ENCODE measurements around the gene MYL12A.
"Not testable (repeated sequence)": the region's sequence is repeated elsewhere in the genome, so short reads cannot be mapped to it uniquely, and the experiment has no call there.

Gene MYL12A

DNA sequence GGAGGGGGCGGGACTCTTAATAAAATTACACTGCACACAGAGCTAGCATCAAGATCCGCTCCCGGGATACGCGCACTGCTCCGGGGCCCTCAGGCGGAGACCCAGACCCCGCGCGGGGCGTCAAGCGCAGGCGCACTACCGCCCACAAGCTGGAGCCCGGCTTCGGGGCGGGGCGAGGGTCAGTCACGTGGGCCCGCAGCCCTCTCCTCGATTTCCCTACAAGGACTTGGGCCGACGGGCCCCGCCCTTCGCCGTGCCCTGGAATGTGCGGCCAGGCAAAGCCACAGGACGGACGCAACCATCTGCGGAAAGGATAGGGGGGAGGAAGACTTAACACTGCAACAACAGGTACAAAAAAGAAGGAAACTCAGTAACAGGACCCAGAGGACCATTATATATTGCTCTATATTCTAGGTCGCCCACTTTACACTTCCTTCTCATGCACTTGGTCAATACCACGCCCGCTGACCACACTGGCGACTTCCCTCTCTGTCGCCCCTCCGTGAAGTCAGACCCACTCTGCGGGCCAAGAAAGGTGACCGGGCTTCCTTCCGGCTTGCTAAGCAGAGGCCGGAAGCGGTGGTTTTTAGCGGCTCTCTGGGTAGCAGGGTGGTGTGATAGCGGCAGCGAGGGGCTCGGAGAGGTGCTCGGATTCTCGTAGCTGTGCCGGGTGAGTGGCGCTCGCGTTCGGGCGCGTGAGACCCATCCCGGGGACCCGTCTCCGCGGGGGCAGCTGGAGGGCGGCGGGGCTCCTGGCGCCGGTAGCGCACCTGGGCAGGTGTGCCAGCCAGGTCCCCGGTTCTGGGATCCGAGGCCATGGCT, at the start of gene MYL12A:
TSS of gene MYL12A (plus strand) at position 562 of the 822 bp plus-strand sequence. CDS start 5,447 bp downstream, outside the sequence.
- DNase-seq = peak; percentile 99

DNA sequence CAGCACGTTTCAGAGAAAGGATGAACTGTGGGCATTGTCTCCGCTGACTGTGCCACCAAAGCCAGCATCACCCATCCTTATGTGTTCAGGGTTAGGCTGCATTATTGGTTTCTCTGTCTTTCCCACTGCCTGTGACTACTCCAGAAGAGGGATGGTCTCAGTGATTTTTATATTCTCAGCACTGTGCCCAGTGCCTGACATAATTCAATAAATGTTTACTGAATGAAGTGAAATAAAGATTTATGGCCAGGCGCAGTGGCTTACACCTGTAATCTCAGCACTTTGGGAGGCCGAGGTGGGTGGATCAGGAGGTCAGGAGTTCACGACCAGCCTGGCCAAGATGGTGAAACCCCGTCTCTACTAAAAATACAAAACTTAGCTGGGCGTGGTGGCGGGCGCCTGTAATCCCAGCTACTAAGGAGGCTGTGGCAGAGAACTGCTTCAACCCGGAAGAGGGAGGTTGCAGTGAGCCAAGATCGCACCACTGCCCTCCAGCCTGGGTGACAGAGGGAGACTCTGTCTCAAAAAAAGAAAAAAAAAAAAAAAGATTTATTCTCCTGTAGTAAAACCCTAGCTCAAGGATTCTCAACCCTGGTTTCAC, 49.2 kb upstream of the MYL12A start:
- DNase-seq = not testable (repeated sequence)

DNA sequence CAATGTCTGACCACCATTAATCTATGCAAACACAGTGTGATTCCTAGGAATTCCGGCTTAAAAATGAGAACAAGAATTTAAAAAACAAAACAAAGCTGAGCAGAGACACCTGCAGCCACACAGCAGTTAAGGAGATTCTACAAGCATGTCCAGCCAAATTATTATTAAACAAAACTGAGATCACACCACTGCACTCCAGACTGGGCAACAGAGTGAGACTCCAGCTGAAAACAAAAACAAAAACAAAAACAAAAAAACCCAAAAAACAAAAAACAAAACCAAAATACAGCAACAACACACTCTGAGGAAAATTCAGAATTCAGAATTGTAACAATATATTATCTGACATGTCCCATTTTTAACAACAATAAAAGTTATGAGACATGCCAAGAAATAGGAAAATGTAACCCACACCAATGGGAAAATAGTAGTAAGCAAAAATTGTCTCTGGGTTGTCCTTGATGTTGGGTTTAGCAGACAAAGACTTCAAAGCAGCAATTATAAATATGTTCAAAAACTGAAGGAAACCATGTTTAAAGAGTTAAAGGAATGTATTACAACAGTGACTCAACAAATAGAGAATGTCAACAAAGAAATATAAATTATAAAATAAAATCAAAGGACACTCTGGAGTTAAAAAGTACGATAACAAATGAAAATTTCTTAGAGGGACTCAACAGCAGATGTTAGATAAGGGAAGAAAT, 47.5 kb upstream of the MYL12A start:
- DNase-seq = no peak

DNA sequence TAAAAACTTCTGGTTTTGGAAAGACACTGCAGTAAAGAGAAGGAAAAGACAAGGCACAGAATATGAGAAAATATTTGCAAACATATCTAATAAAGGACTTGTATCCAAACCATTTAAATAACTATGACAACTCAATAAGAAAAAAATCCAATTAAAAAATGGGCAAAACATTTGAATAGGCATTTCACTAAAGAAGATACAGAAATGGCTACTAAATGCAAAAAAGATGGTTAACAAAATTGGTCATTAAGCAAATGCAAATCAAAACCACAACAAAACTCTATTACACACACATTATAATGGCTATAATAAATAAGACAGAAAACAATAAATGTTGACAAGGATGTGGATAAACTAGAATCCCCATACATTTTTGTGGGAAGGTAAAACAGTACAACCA, 42.4 kb upstream of the MYL12A start:
- DNase-seq = no peak

DNA sequence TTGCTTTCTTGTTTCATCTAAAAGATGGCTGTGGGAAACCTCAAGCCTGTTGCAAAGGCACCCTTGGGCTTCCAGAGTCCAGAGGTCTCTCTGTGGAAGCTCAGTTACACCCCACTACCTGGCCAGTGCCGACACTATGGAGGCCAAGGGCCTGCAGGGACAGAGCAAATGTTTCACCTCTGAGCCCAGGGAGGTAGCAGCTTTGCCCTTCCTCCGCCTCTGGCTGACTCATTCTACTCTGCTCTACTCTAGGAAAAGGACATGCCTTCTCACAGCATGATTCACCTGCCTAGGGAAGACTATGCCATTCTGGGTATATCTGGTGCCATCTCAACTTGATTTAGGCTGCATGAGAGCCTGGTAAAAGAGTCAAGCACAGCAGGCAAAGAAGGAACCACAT, 40.0 kb upstream of the MYL12A start:
- peak; percentile 18 for DNase-seq

DNA sequence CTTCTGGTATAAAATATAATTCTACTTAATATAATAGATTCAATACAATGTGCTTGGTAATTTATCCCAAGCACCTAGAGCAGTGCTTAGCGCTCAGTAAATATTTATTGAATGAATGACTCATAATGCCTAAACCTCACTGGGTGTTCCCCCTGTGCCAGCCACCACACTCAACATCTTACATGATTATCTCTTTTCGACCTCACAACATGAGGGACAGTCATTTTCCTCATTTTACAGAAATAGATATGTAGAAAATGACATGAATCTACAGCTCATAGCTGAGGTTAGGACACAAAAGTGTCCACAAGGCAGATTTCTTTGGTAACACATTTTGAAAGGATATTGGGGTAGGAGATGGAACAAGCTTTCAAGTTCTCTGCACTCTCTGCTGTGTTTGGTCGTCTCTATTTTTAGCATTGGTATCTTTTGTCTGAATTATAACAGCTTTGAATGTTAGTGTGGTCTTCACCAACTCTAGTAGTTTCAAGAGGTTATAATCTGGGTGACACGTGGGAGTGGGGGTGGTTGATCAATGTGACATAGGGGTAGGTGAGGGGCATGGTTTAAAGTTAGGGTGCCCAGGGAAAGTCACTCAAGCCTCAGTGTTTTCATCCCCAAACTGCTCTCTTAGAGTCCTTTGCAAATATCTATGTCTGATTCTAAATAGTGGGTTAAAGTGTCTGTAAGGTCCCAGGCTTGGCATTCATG, 37.6 kb upstream of the MYL12A start:
- DNase-seq = no peak

DNA sequence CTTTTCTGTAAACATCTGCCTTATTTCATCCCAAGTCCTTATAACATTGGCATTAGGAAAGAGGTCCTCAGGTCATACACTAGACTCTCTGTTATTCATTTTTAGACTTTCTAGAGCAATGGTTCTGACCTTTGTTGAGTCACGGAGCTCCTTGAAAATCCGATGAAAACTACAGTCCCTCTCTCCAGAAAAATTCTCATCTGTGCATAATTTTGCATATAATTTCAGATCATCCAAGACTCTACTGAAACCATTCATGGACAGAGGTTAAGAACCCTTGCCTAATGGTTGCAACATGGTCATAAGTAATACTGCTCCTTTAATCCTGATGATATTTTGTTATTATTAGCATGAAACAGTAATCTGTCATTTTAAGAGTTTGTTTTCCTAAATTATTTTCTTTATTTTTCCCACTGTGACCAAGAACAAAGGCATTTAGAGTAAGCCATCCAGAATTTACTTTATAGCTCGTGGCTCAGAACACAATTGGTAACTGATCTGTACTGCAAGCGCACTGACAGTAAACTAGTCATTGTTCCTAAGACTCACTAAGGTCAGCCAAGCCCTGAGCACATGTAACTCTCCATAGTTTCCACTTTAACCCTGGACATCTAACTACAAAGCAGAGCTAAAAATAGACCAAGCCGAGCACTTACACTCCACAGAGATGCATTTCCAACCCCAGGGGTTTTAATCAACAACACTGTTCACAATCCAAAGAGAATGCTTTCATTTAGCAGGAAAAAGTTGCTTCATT, 36.2 kb upstream of the MYL12A start:
- peak; percentile 14 for DNase-seq

DNA sequence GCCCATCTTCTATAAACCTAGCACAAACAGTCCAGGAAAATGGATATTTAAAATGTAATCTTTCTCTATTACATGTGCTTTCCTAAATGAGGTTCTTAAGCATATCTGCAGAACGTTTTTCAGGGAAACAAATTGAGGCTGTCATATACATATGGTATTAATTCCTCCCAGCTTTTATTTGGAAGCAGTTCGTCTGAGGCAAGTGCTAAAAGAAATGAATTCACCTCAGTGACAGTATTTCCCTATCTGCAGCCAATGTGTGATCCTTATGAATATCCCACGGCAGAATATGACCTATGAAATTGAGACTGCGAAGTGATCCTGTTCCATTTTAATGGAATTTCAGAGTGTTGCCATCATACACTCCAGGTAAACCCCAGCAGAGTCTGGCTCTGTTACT, 34.9 kb upstream of the MYL12A start:
- no peak for DNase-seq

DNA sequence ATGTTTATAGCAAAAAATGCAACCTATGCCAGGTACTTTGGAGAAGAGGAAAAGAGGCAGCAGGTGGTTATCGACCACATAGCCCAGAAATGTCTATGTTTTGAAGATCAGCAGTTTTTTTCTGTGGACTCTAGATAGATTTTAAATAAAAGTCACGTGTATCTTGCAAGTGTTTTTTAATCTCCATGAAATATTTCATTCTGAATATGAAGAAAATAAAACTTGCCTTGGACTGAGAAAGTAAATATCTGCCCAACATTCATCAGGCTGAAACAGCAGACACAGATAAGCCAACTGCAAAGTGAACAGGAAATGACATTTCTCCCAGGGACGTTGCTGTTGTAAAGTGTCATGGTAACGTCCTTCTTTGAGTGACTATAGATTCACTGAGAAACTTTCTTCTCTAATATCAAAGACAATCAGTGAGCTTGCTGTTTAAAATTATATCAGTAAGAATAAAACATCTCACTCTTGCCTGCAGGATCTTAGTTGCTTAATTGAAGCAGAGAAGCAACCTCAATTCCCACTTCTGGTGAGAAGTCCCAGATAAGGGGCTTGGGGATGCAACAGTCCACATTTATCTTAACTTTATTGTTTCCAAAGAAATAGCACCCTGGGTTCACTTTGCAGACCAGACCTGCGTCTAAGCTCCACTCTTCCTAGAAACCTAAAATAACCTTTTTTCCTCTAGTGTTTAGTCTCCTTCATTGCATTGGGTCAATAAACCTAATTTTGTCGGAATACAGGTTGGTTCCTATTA, 34.1 kb upstream of the MYL12A start:
- DNase-seq = no peak

DNA sequence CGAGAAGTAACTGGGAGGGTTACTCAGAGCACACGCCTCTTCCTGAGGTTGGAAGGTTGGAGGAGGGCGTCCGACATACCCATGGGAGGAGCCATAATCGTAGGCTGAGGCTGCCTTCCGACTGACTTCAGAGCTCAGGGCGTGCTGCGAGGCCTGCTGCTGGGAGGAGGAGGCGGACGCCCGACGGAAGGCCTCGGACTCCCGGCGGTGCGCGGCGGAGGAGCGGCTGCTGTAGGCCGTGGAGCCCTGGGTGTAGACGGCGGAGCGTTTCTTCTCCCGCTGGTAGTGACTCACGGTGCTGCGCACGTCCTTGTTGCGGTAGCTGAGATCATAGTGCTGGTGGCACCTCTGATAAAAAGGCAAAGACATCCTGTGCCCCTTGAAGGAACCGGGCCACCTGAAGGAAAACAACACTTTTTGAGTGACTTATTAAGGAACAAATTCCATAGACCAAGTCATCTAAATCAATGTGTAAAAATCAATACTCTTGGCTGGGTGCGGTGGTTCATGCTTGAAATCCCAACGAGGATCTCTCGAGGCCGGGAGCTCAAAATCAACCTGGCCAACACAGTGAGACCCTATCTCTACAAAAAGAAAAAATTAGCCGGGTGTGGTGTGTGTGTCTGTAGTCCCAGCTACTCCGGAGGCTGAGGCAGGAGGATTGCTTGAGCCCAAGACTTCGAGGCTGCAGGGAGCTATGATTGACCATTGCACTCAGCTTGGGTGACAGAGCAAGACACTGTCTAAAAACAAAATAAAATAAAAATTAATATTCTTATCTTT, 32.6 kb upstream of the MYL12A start:
- no peak for DNase-seq

DNA sequence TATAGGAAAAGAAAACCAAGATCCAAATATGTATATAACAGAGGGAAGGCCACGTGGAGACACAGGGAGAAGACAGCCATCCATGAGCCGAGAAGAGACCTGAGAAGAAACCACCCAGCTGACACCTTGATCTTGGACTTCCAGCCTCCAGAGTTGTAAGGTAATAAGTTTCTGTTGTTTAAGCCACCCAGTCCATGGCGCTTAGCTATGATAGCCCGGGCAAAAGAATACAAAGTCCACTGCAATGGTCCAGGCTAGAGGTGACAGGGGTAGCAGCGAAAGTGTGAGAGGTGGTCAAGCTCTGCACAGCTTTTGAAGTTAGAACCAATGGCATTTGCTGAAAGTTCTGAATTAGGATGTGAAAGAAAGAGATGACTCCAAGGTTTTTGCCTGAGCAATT, 30.6 kb upstream of the MYL12A start:
- DNase-seq = no peak

DNA sequence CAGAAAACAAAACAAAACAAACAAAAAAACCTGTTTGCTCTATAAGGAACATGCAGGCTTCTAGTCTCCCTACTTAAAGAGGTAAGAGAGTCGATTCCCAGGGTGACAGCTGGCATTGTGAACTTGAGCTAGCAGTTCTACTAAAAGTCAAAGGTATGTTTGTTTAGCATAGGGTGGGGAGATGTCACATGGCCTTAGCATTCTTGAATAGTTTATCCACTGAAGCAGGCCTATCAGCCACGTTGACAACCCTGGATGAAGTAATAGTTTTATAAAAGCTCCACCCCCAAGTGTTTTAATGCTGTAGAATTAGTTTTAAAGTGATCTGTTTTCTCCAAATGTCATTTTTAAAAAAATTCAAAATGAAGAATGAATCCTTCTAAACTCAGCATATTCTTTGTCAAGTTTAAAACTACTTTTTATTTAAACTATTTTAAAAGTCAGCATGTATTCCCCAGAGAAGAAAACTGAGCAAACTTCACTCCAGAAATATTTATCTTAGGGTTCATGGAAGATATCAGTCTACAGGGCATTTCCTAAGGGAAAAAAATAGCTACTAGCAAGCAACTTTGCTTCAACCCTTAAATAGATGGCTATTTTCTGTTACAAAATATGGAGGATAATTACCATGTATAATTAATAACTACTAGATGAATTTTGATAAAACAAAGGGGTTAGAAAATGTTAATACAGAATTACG, 29.5 kb upstream of the MYL12A start:
- DNase-seq = no peak

DNA sequence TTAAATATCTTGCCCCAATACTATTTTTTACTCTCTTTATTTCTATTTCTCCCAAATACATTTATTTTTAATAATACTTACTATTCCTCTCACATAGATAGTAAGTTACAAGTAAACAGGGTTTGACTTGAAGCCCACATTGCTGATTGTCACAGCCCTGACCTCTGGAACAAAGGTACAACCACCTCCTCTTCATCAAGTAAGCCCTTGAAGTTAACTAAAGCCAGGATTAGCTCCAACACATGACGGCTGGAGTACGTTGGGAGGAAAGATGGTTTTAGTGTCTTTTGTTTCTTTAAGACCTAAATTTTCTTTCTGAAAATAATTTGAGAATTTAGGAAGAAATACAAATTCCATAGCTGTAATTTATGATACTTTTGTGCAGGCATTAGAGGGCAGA, 28.8 kb upstream of the MYL12A start:
- no peak for DNase-seq

DNA sequence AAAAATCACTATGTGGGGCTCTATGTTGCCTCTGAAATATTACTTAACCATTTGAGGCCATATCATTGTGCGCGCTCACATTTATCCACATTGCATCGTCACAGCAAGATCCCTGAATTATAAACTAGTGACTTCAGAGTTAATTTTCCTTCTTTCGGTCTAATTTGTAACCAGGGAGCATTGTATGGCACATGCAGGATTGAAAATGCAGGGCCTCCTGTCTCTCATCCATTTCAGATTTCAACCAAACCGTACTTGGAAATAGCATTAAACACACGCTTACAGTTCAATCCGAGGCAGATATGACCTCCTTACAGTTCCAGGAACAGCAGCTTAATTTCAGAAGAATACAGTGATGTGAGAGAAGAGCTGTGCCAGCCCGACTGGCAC, 28.4 kb upstream of the MYL12A start:
- DNase-seq = no peak

DNA sequence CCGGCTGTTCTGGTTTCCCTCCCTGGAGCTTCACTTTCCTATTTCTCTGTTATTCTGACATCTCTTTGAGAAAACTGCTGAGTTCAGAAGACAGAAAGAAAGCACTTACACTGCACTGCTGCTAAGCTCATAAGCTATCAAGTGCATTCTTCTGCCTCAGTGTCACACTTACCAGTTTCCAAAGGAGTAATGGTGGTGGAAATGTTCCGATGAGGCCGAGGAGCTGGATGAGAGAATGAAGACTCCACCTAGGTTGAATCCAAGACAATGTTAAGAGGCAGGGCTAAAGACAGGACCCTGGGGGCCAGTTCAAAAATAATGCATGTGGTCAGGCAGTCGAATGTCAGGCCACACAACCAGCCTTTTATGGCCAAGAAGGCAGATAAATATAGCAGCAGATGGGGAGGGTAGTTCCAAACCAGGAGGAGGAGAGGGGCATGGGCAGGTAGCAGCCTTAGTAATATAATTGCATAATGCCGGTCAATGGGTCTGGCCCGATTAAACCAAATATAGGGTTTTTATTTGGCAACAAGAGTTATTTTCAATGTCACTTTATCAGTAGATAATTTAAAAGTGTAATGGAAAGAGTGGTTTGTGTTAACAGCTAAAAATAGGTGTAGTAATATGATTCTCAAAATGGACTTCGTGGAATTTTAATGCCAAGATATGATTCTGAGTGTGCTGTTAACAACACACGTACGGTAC, 27.8 kb upstream of the MYL12A start, which contains the start of gene MYOM1:
TSS of gene MYOM1 (minus strand) at position 338 of the 705 bp plus-strand sequence. CDS start 4,745 bp downstream, outside the sequence.
- no peak for DNase-seq

DNA sequence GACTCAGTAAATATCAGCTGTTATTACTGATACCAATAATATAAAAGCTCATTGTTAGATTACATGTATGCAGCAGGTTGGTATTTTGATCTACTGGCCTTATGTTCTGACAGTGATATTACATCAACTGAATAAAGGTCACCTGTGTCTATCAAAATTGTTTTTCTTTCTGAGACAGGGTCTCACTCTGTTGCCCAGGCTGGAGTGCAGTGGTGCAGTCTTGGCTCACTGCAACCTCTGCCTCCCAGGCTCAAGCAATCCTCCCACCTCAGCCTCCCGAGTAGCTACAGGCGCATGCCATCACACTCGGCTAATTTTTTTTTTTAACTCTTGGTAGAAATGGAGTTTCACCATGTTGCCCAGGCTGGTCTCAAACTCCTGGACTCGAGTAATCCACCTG, 26.7 kb upstream of the MYL12A start:
- DNase-seq = not testable (repeated sequence)

DNA sequence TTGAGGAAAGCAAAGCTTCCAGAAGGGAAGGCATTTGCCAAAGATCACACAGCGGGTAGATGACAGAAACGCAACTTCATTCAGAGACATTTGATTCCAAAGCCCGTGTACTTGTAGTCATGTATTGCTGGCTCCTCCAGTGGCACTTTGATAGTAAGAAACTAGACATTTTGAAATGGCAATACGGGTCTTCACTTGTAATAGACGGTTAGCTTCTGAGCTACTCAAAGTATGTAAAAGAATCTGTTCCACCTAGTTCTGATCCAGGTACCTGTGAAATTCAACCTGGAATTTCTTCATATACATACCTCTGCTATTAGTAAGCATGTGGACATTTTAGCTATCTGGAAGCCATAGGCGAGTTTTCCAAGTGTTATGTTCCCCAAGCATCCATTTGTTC, 26.1 kb upstream of the MYL12A start:
- no peak for DNase-seq

DNA sequence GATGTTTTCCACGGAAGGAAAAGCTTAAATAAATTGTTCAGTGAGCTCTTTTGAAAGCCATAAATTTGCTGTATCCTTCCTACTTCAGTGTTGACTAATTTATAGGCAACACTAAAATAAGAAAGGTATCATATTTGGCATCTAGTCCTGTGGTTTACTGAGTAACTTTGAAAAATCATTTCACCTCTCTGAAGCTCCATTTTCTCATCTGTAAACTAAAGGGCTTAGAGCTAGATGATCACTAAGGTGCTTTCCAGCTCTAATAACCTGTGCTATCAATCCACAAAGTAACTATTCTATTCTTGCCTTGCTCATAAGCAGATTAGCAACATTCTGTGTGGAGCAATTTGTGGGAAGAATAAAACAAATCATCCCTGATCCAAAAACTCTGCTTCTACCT, 24.2 kb upstream of the MYL12A start:
- no peak for DNase-seq

DNA sequence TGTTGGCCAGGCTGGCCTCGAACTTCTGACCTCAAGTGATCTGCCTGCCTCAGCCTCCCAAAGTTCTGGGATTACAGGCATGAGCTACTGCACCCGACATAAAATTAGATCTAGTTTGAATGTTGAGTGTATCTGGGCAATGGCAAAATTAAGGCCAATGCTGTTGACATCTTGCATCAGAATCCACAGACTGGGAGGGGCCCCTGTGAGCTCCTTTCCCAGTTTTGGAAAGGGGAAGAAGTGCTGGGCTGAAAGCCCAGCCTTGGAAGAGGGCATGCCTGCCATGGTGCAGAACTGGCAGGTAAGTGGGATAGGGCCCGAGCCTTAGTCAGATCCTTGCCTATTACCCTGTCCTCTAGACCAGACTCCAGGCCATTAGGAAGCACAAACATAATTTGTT, 23.4 kb upstream of the MYL12A start:
- no peak for DNase-seq

DNA sequence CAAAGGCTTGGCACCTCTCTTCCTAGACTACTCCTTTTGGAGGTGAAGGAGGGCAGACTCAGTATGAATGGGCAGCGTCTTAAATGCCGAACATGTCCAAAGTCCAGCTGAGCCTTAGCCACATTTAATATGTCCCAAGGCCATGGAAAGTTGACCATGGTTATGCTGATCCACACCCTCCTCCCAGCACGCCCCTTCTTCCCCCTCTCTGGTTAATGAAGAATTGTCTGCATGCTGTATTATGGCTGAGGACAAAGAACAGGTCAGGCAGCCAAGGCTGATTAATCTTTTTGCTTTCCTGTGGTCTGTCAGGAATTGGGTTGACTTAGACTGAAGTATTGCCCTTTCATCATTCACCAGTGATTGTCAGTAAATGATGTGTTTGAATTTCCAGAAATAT, 22.0 kb upstream of the MYL12A start:
- no peak for DNase-seq
